ENCODE results near the gene OR4K17.
A peak's percentile ranks its signal among the peaks of the same experiment; 100 is the strongest.
"Not testable (repeated sequence)": the region's sequence is repeated elsewhere in the genome, so short reads cannot be mapped to it uniquely, and the experiment has no call there.

The OR4K17 gene

GRCh38 chr14:20110438-20110837 is at the start of gene OR4K17:
OR4K17 (plus strand) TSS chr14:20110739; CDS start chr14:20117500, 6,761 bp downstream.
- TF ChIP-seq CTCF (IDR thresholded peaks at IDR 0.05; ENCODE audit: low read depth, low read length) = no peak
- H3K4me3 ChIP-seq (replicated peaks in 1 of 2; ENCODE audit: low read depth in 2 of 2, low read length in 2 of 2) = no peak within 1 kb of the TSS
- no peak for DNase-seq (ENCODE audit: low read depth in 2 of 2)

GRCh38 chr14:20092050-20092449 is 18.5 kb upstream of the OR4K17 start:
- no peak for DNase-seq (ENCODE audit: low read depth in 2 of 2)

GRCh38 chr14:20093442-20093841 is 17.1 kb upstream of the OR4K17 start:
- no peak overlapping the region for H3K4me3 ChIP-seq (replicated peaks in 1 of 2; ENCODE audit: low read depth in 2 of 2, low read length in 2 of 2)
- no peak for TF ChIP-seq CTCF (IDR thresholded peaks at IDR 0.05; ENCODE audit: low read depth, low read length)
- DNase-seq (ENCODE audit: low read depth in 2 of 2) = no peak

More at GRCh38 chr14:20092050-20092449, 18.5 kb upstream of the OR4K17 start:
- TF ChIP-seq CTCF (IDR thresholded peaks at IDR 0.05; ENCODE audit: low read depth, low read length) = no peak
- H3K4me3 ChIP-seq (replicated peaks in 1 of 2; ENCODE audit: low read depth in 2 of 2, low read length in 2 of 2) = no peak overlapping the region

GRCh38 chr14:20098926-20099770 is 11.4 kb upstream of the OR4K17 start:
- DNase-seq (ENCODE audit: low read depth in 2 of 2); H3K4me3 ChIP-seq (replicated peaks in 1 of 2; ENCODE audit: low read depth in 2 of 2, low read length in 2 of 2): not testable (repeated sequence)

- no peak for TF ChIP-seq CTCF (IDR thresholded peaks at IDR 0.05; ENCODE audit: low read depth, low read length)
- H3K4me3 ChIP-seq (replicated peaks in 1 of 2; ENCODE audit: low read depth in 2 of 2, low read length in 2 of 2) = no peak overlapping the region
- no peak for DNase-seq (ENCODE audit: low read depth in 2 of 2)
Observed at GRCh38 chr14:20112321-20112720, 1.8 kb downstream of the OR4K17 start.

- no peak for TF ChIP-seq CTCF (IDR thresholded peaks at IDR 0.05; ENCODE audit: low read depth, low read length)
- no peak overlapping the region for H3K4me3 ChIP-seq (replicated peaks in 1 of 2; ENCODE audit: low read depth in 2 of 2, low read length in 2 of 2)
- no peak for DNase-seq (ENCODE audit: low read depth in 2 of 2)
Observed at GRCh38 chr14:20116748-20117147, 6.2 kb downstream of the OR4K17 start.

- no peak overlapping the region for H3K4me3 ChIP-seq (replicated peaks in 1 of 2; ENCODE audit: low read depth in 2 of 2, low read length in 2 of 2)
- DNase-seq (ENCODE audit: low read depth in 2 of 2) = peak in 1 of 2 donors; percentile 0
- no peak for TF ChIP-seq CTCF (IDR thresholded peaks at IDR 0.05; ENCODE audit: low read depth, low read length)
Observed at GRCh38 chr14:20118795-20119194, 8.3 kb downstream of the OR4K17 start.
